ENCODE results near the gene DLGAP1. TPM values are rescaled to one million over a fixed set of nuclear protein-coding genes. Genes with fewer than 3 reads are reported as not detected.

Gene DLGAP1
- total RNA-seq, 4 donors from 2014 or later: 0.22 to 1.5 (median 0.56) TPM

GRCh38 chr18:4438938-4439337, 16.2 kb downstream of the DLGAP1 start:
- Histone ChIP-seq H3K4me3 (no peak overlapping the region), H3K36me3 (no peaks in the 10 kb centered on the region), H3K27me3 (no peaks in the 10 kb centered on the region), H3K9me3 (no peaks in the 10 kb centered on the region), H3K27ac (no peak overlapping the region), H3K4me1 (no peaks in the 10 kb centered on the region)
- 0 to 36% methylated on average over 1 to 5 of the region's 5 CpGs for WGBS, 2 donors (ENCODE audit: low coverage in 1 of 2)
- no peak for TF ChIP-seq EP300 (IDR thresholded peaks at IDR 0.05)
- TF ChIP-seq POLR2A (IDR thresholded peaks at IDR 0.05): no peak
- no peak for TF ChIP-seq POLR2AphosphoS5 (IDR thresholded peaks at IDR 0.05)
- TF ChIP-seq CTCF (IDR thresholded peaks at IDR 0.05): no peak
- no peak for ATAC-seq

- no peaks in the 10 kb centered on the region for H3K27me3 ChIP-seq
- no peaks in the 10 kb centered on the region for H3K9me3 ChIP-seq
- ATAC-seq: no peak
- H3K27ac ChIP-seq: no peak overlapping the region
- H3K4me1 ChIP-seq: no peaks in the 10 kb centered on the region
- 71% methylated on average over 1 of the region's 1 CpG; no CpG with 5 or more reads in 1 of the 2 donors for WGBS, 2 donors (ENCODE audit: low coverage in 1 of 2)
- TF ChIP-seq CTCF (IDR thresholded peaks at IDR 0.05): no peak
- TF ChIP-seq POLR2A (IDR thresholded peaks at IDR 0.05): no peak
- TF ChIP-seq EP300 (IDR thresholded peaks at IDR 0.05): no peak
- no peak for TF ChIP-seq POLR2AphosphoS5 (IDR thresholded peaks at IDR 0.05)
- no peak overlapping the region for H3K4me3 ChIP-seq
- no peaks in the 10 kb centered on the region for H3K36me3 ChIP-seq
Observed at GRCh38 chr18:4433717-4434116, 21.4 kb downstream of the DLGAP1 start.

- H3K27ac ChIP-seq: no peak overlapping the region
- no peaks in the 10 kb centered on the region for H3K4me1 ChIP-seq
- TF ChIP-seq POLR2A (IDR thresholded peaks at IDR 0.05) (no peak), POLR2AphosphoS5 (IDR thresholded peaks at IDR 0.05) (no peak)
- H3K4me3 ChIP-seq: no peak overlapping the region
- no peaks in the 10 kb centered on the region for H3K27me3 ChIP-seq
- 46 to 85% methylated on average over 3 to 5 of the region's 5 CpGs for WGBS, 2 donors (ENCODE audit: low coverage in 1 of 2)
- ATAC-seq: no peak
- H3K9me3 ChIP-seq: no peaks in the 10 kb centered on the region
- no peaks in the 10 kb centered on the region for H3K36me3 ChIP-seq
Observed at GRCh38 chr18:4430836-4431235, 24.3 kb downstream of the DLGAP1 start.

GRCh38 chr18:4417714-4418113, 37.4 kb downstream of the DLGAP1 start:
- H3K27me3 ChIP-seq: no peaks in the 10 kb centered on the region
- no peaks in the 10 kb centered on the region for H3K9me3 ChIP-seq
- TF ChIP-seq POLR2A (IDR thresholded peaks at IDR 0.05): no peak
- no peak for TF ChIP-seq EP300 (IDR thresholded peaks at IDR 0.05)
- TF ChIP-seq CTCF (IDR thresholded peaks at IDR 0.05): no peak
- no peak for TF ChIP-seq POLR2AphosphoS5 (IDR thresholded peaks at IDR 0.05)
- 60 to 75% methylated on average over 2 to 4 of the region's 4 CpGs for WGBS, 2 donors (ENCODE audit: low coverage in 1 of 2)
- no peak overlapping the region for H3K4me3 ChIP-seq
- H3K4me1 ChIP-seq: no peaks in the 10 kb centered on the region
- no peak for ATAC-seq
- no peak overlapping the region for H3K27ac ChIP-seq
- H3K36me3 ChIP-seq: no peaks in the 10 kb centered on the region

GRCh38 chr18:4416976-4417375, 38.1 kb downstream of the DLGAP1 start:
- Histone ChIP-seq H3K4me3 (no peak overlapping the region), H3K9me3 (no peaks in the 10 kb centered on the region), H3K36me3 (no peaks in the 10 kb centered on the region), H3K27me3 (no peaks in the 10 kb centered on the region), H3K27ac (no peak overlapping the region), H3K4me1 (no peaks in the 10 kb centered on the region)
- TF ChIP-seq CTCF (IDR thresholded peaks at IDR 0.05) (no peak), POLR2AphosphoS5 (IDR thresholded peaks at IDR 0.05) (no peak), EP300 (IDR thresholded peaks at IDR 0.05) (no peak), POLR2A (IDR thresholded peaks at IDR 0.05) (no peak)
- WGBS, 2 donors (ENCODE audit: low coverage in 1 of 2): 79 to 100% methylated on average over 1 of the region's 1 CpG
- ATAC-seq: no peak

Measured in gastroesophageal sphincter (tissue), 4 donors.